Neural progenitor cell (in vitro differentiated cells): ENCODE results near the gene ARL16. TPM values are rescaled to one million over a fixed set of nuclear protein-coding genes. Genes with fewer than 3 reads are reported as not detected.

Experiments
- DNase-seq: peaks from one replicate; pipeline ENCODE4 v3.0.0-alpha.2; 2016; ENCODE audit warnings: low spot score
- H2AFZ ChIP-seq: fragments of 200-600 bp; sonication (generic); replicated peaks from 2 replicates; pipeline ENCODE4 v1.6.1; 2016; ENCODE audit warnings: antibody characterized with exemption
- H3F3A ChIP-seq: fragments of 200-600 bp; sonication (generic); 2 replicates; pipeline ENCODE4 v1.6.1; 2016; ENCODE audit warnings: antibody characterized with exemption, low read depth
- H3K27ac ChIP-seq: fragments of 200-600 bp; sonication (generic); 2 replicates; pipeline ENCODE4 v1.5.1; 2016; ENCODE audit warnings: mild to moderate bottlenecking
- H3K27me3 ChIP-seq: fragments of 200-600 bp; sonication (generic); 2 replicates; pipeline ENCODE4 v1.6.1; 2016; ENCODE audit warnings: mild to moderate bottlenecking, moderate library complexity
- H3K36me3 ChIP-seq: fragments of 200-600 bp; sonication (generic); 2 replicates; pipeline ENCODE4 v1.5.1; 2016
- H3K4me1 ChIP-seq: fragments of 200-600 bp; sonication (generic); 2 replicates; pipeline ENCODE4 v1.6.1; 2016; ENCODE audit warnings: mixed run types
- H3K4me2 ChIP-seq: fragments of 200-600 bp; sonication (generic); 2 replicates; pipeline ENCODE4 v1.6.1; 2016
- H3K4me3 ChIP-seq: fragments of 200-600 bp; sonication (generic); 2 replicates; pipeline ENCODE4 v1.5.1; 2016
- H3K79me2 ChIP-seq: fragments of 200-600 bp; sonication (generic); 2 replicates; pipeline ENCODE4 v1.6.1; 2016; ENCODE audit warnings: low read depth
- H3K9ac ChIP-seq: fragments of 200-600 bp; sonication (generic); 2 replicates; pipeline ENCODE4 v1.6.1; 2016
- H3K9me3 ChIP-seq: fragments of 200-600 bp; sonication (generic); 2 replicates; pipeline ENCODE4 v1.5.1; 2016; ENCODE audit warnings: low read depth
- H4K20me1 ChIP-seq: fragments of 200-600 bp; sonication (generic); 2 replicates; pipeline ENCODE4 v1.6.1; 2016; ENCODE audit warnings: low read depth
- H3K27ac Mint-ChIP-seq: 3 replicates; pipeline ENCODE4 v1.8.0; 2021; ENCODE audit warnings: mixed read lengths
- H3K27me3 Mint-ChIP-seq: 2 replicates; pipeline ENCODE4 v1.8.0; 2022; ENCODE audit warnings: low read depth, mild to moderate bottlenecking, inconsistent platforms, moderate library complexity, mixed read lengths; ENCODE audit not compliant: insufficient read depth
- H3K36me3 Mint-ChIP-seq: 3 replicates; pipeline ENCODE4 v1.8.0; 2021; ENCODE audit warnings: mixed read lengths
- H3K4me1 Mint-ChIP-seq: 3 replicates; pipeline ENCODE4 v1.8.0; 2021; ENCODE audit warnings: mixed read lengths
- H3K4me3 Mint-ChIP-seq: 3 replicates; pipeline ENCODE4 v1.8.0; 2021; ENCODE audit warnings: mild to moderate bottlenecking, moderate library complexity, mixed read lengths
- H3K9me3 Mint-ChIP-seq: 3 replicates; pipeline ENCODE4 v1.8.0; 2020; ENCODE audit warnings: mixed read lengths
- CTCF ChIP-seq: fragments of 200-600 bp; sonication (generic); IDR thresholded peaks from 2 replicates; pipeline ENCODE4 v1.5.1; 2017; ENCODE audit warnings: antibody characterized with exemption, mild to moderate bottlenecking
- EZH2 ChIP-seq: fragments of 200-600 bp; sonication (generic); IDR thresholded peaks from 2 replicates; pipeline ENCODE4 v1.6.1; 2017; ENCODE audit warnings: antibody characterized with exemption, mild to moderate bottlenecking, moderate library complexity
- EZH2phosphoT487 ChIP-seq: fragments of 200-600 bp; sonication (generic); IDR thresholded peaks from 2 replicates; pipeline ENCODE4 v1.6.1; 2017; ENCODE audit warnings: antibody characterized with exemption
- total RNA-seq: library from RNA; depleted of rRNA; stranded (reverse); fragments of >200 nt; gene quantifications from 2 replicates; pipeline ENCODE4 v1.2.3, GENCODE V29; 2015; ENCODE audit warnings: low replicate concordance

ARL16 gene
- total RNA-seq, 1 donor from 2014 or later = 31.2 TPM

- Histone ChIP-seq H2AFZ (no peak overlapping the region), H3K27ac (no peak overlapping the region), H3K4me2 (no peak overlapping the region), H3K9ac (no peak overlapping the region), H3K9me3 (no peaks in the 10 kb centered on the region), H3K36me3 (peaks cover 6% of the 10 kb centered on the region), H3K4me3 (no peak overlapping the region), H3F3A (peaks cover 26% of the 10 kb centered on the region), H3K27me3 (no peaks in the 10 kb centered on the region), H3K79me2 (peaks cover 23% of the 10 kb centered on the region), H4K20me1 (peaks cover 14% of the 10 kb centered on the region), H3K4me1 (peaks cover 4% of the 10 kb centered on the region)
- no peaks in the 10 kb centered on the region for H3K9me3 Mint-ChIP-seq
- no peak for TF ChIP-seq CTCF
- TF ChIP-seq EZH2phosphoT487 = no peak
- no peak for TF ChIP-seq EZH2
- peaks cover 12% of the 10 kb centered on the region for H3K36me3 Mint-ChIP-seq
- DNase-seq = no peak
- H3K27ac Mint-ChIP-seq = no peak overlapping the region
- H3K27me3 Mint-ChIP-seq = no peaks in the 10 kb centered on the region
- H3K4me1 Mint-ChIP-seq = peaks cover 6% of the 10 kb centered on the region
- H3K4me3 Mint-ChIP-seq = peak overlapping the region; percentile 46
Observed at GRCh38 chr17:81672954-81673353, 10.6 kb downstream of the ARL16 start.

- no peak overlapping the region for H2AFZ ChIP-seq
- no peak for DNase-seq
- H3K27ac Mint-ChIP-seq = no peak overlapping the region
- no peaks in the 10 kb centered on the region for H3K9me3 Mint-ChIP-seq
- peaks cover 6% of the 10 kb centered on the region for H3K36me3 ChIP-seq
- peaks cover 10% of the 10 kb centered on the region for H3K4me1 Mint-ChIP-seq
- H3K27me3 ChIP-seq = no peaks in the 10 kb centered on the region
- peaks cover 8% of the 10 kb centered on the region for H3K4me1 ChIP-seq
- peaks cover 14% of the 10 kb centered on the region for H4K20me1 ChIP-seq
- H3F3A ChIP-seq = peaks cover 29% of the 10 kb centered on the region
- no peak overlapping the region for H3K4me2 ChIP-seq
- no peak overlapping the region for H3K27ac ChIP-seq
- H3K9me3 ChIP-seq = no peaks in the 10 kb centered on the region
- H3K36me3 Mint-ChIP-seq = peaks cover 16% of the 10 kb centered on the region
- TF ChIP-seq CTCF (no peak), EZH2phosphoT487 (no peak), EZH2 (no peak)
- no peak overlapping the region for H3K9ac ChIP-seq
- H3K27me3 Mint-ChIP-seq = peaks cover 3% of the 10 kb centered on the region
- no peak overlapping the region for H3K4me3 ChIP-seq
- H3K4me3 Mint-ChIP-seq = no peak overlapping the region
- H3K79me2 ChIP-seq = peaks cover 28% of the 10 kb centered on the region
Observed at GRCh38 chr17:81672504-81672903, 11.1 kb downstream of the ARL16 start.

GRCh38 chr17:81667754-81668153 lies 15.8 kb downstream of the ARL16 start:
- H3K4me1 ChIP-seq = peaks cover 13% of the 10 kb centered on the region
- peaks cover 6% of the 10 kb centered on the region for H3K36me3 ChIP-seq
- no peak overlapping the region for H2AFZ ChIP-seq
- H3K4me2 ChIP-seq = peak overlapping the region; percentile 97
- peak overlapping the region; percentile 99 for H3K4me3 ChIP-seq
- peaks cover 21% of the 10 kb centered on the region for H3K4me1 Mint-ChIP-seq
- peak overlapping the region; percentile 96 for H3K4me3 Mint-ChIP-seq
- H3K79me2 ChIP-seq = peaks cover 49% of the 10 kb centered on the region
- H3K36me3 Mint-ChIP-seq = peaks cover 9% of the 10 kb centered on the region
- no peaks in the 10 kb centered on the region for H3K27me3 ChIP-seq
- peaks cover 3% of the 10 kb centered on the region for H4K20me1 ChIP-seq
- peaks cover 3% of the 10 kb centered on the region for H3K27me3 Mint-ChIP-seq
- no peak overlapping the region for H3K9ac ChIP-seq
- H3K27ac Mint-ChIP-seq = no peak overlapping the region
- H3F3A ChIP-seq = peaks cover 19% of the 10 kb centered on the region
- no peak overlapping the region for H3K27ac ChIP-seq
- H3K9me3 ChIP-seq = no peaks in the 10 kb centered on the region
- H3K9me3 Mint-ChIP-seq = no peaks in the 10 kb centered on the region
- DNase-seq = peak; percentile 48
- TF ChIP-seq EZH2phosphoT487 (no peak), CTCF (no peak), EZH2 (no peak)
